HEK293 (cell line): ENCODE results near the gene SLC36A3.

ENCODE experiments used
- CTCF ChIP-seq: fragments of 450-650 bp; formaldehyde crosslinking; IDR thresholded peaks from 2 replicates; pipeline ENCODE4 v1.5.1; 2016; ENCODE audit warnings: missing biosample characterization, missing genetic modification characterization
- PBX3 ChIP-seq: sonication (generic); formaldehyde crosslinking; IDR thresholded peaks from 2 replicates; pipeline ENCODE4 v1.8.1; 2022; ENCODE audit warnings: mild to moderate bottlenecking, moderate library complexity, missing genetic modification reagents
- ZBTB20 ChIP-seq: fragments of 450-650 bp; formaldehyde crosslinking; IDR thresholded peaks from 2 replicates; pipeline ENCODE4 v1.5.1; 2016; ENCODE audit warnings: missing biosample characterization, missing genetic modification characterization
- ZNF266 ChIP-seq: fragments of 450-650 bp; formaldehyde crosslinking; IDR thresholded peaks from 2 replicates; pipeline ENCODE4 v1.5.1; 2016; ENCODE audit warnings: missing biosample characterization, missing genetic modification characterization, low read depth
- ZNF48 ChIP-seq: fragments of 450-650 bp; formaldehyde crosslinking; IDR thresholded peaks from 2 replicates; pipeline ENCODE4 v1.5.1; 2016; ENCODE audit warnings: missing biosample characterization, missing genetic modification characterization
- ZNF518A ChIP-seq: fragments of 450-650 bp; formaldehyde crosslinking; conservative IDR thresholded peaks from 2 replicates; pipeline ENCODE4 v1.5.1; 2016; ENCODE audit warnings: low read depth, missing biosample characterization, missing genetic modification characterization
- ZNF629 ChIP-seq: fragments of 450-650 bp; formaldehyde crosslinking; IDR thresholded peaks from 2 replicates; pipeline ENCODE4 v1.5.1; 2017; ENCODE audit warnings: missing biosample characterization, missing genetic modification characterization
- ZXDB ChIP-seq: fragments of 450-650 bp; formaldehyde crosslinking; IDR thresholded peaks from 2 replicates; pipeline ENCODE4 v1.5.1; 2016; ENCODE audit warnings: missing biosample characterization, missing genetic modification characterization

GRCh38 chr5:151251001-151251551 is 52.5 kb downstream of the SLC36A3 start:
- TF ChIP-seq ZNF48 (tag by site-specific recombination) (no peak), CTCF (tag by site-specific recombination) (no peak), ZBTB20 (no peak), ZNF266 (tag by site-specific recombination) (no peak), ZNF518A (tag by site-specific recombination) (no peak), ZNF629 (tag by site-specific recombination) (no peak), PBX3 (CRISPR knock-in tag) (no peak), ZXDB (tag by site-specific recombination) (no peak)
